Mesodermal cell (in vitro differentiated cells): ENCODE measurements around the gene H2BW2. TPM values are rescaled to one million over a fixed set of nuclear protein-coding genes. Genes with fewer than 3 reads are reported as not detected.
"Not testable (repeated sequence)": the region's sequence is repeated elsewhere in the genome, so short reads cannot be mapped to it uniquely, and the experiment has no call there.

Source experiments
- H3K27ac ChIP-seq: 2 replicates; pipeline ENCODE4 v1.7.0; 2013; ENCODE audit warnings: mild to moderate bottlenecking, low read depth, low read length, moderate library complexity; ENCODE audit not compliant: severe bottlenecking
- H3K36me3 ChIP-seq: 2 replicates; pipeline ENCODE4 v1.7.1; 2013; ENCODE audit warnings: mild to moderate bottlenecking, low read length, moderate library complexity; ENCODE audit not compliant: control insufficient read depth, insufficient read depth
- H3K4me1 ChIP-seq: one replicate; pipeline ENCODE4 v1.7.1; 2013; ENCODE audit warnings: mild to moderate bottlenecking, low read length; ENCODE audit not compliant: insufficient read depth, control insufficient read depth, poor library complexity, severe bottlenecking
- H3K4me3 ChIP-seq: 2 replicates; pipeline ENCODE4 v1.7.0; 2013; ENCODE audit warnings: low read length, control low read depth, mild to moderate bottlenecking; ENCODE audit not compliant: insufficient read depth, poor library complexity, severe bottlenecking; ENCODE audit errors: extremely low read depth
- H3K9me3 ChIP-seq: 2 replicates; pipeline ENCODE4 v1.7.1; 2013; ENCODE audit warnings: mild to moderate bottlenecking, low read length, moderate library complexity; ENCODE audit not compliant: control insufficient read depth
- WGBS, 2 experiments: methylation state at CpG; one replicate each; pipeline ENCODE4 v1.1.5; 2013; ENCODE audit warnings: missing lambda C conversion rate in 2 of 2; ENCODE audit not compliant: insufficient coverage in 2 of 2; 5-methylcytosine and 5-hydroxymethylcytosine counted together
- polyA plus RNA-seq, 2 experiments: library from polyadenylated mRNA; stranded (reverse); fragments of 50-300 nt; gene quantifications; one replicate each; pipeline ENCODE4 v1.2.3, GENCODE V29; 2013

The H2BW2 gene
- polyA plus RNA-seq (2013, experiment 1 of 2), result not detected
- polyA plus RNA-seq (2013, experiment 2 of 2), result not detected

- no peaks in the 10 kb centered on the region for H3K36me3 ChIP-seq
- no peaks in the 10 kb centered on the region for H3K9me3 ChIP-seq
- H3K4me1 ChIP-seq, result no peaks in the 10 kb centered on the region
- 95% methylated on average over 18 to 21 of the region's 39 CpGs for WGBS, 2 experiments
- no peak within 1 kb of the TSS for H3K27ac ChIP-seq
- no peak within 1 kb of the TSS for H3K4me3 ChIP-seq
Measured at GRCh38 chrX:104039689-104040505, at the start of gene H2BW2. TSS of gene H2BW2 (plus strand) at chrX:104039956. CDS start at chrX:104039995, 39 bp downstream.

GRCh38 chrX:103999234-103999633 is 40.5 kb upstream of the H2BW2 start:
- Histone ChIP-seq H3K9me3 (no peaks in the 10 kb centered on the region), H3K36me3 (no peaks in the 10 kb centered on the region)
- 60% methylated on average over 2 of the region's 5 CpGs; no CpG with 5 or more reads in 1 of the 2 experiments for WGBS, 2 experiments

GRCh38 chrX:104008831-104009230 is 30.9 kb upstream of the H2BW2 start:
- H3K4me3 ChIP-seq, result no peak overlapping the region
- H3K27ac ChIP-seq, result no peak overlapping the region
- WGBS, 2 experiments, result 69 to 75% methylated on average over 4 of the region's 5 CpGs
- no peaks in the 10 kb centered on the region for H3K36me3 ChIP-seq
- no peaks in the 10 kb centered on the region for H3K4me1 ChIP-seq
- H3K9me3 ChIP-seq, result no peaks in the 10 kb centered on the region

More at GRCh38 chrX:103999234-103999633, 40.5 kb upstream of the H2BW2 start:
- Histone ChIP-seq H3K4me3 (no peak overlapping the region), H3K27ac (no peak overlapping the region), H3K4me1 (no peaks in the 10 kb centered on the region)

GRCh38 chrX:104013158-104013557 is 26.6 kb upstream of the H2BW2 start:
- Histone ChIP-seq H3K9me3 (no peaks in the 10 kb centered on the region), H3K4me3 (no peak overlapping the region), H3K4me1 (no peaks in the 10 kb centered on the region), H3K27ac (no peak overlapping the region), H3K36me3 (no peaks in the 10 kb centered on the region)
- 92 to 93% methylated on average over 14 to 15 of the region's 24 CpGs for WGBS, 2 experiments

DNA sequence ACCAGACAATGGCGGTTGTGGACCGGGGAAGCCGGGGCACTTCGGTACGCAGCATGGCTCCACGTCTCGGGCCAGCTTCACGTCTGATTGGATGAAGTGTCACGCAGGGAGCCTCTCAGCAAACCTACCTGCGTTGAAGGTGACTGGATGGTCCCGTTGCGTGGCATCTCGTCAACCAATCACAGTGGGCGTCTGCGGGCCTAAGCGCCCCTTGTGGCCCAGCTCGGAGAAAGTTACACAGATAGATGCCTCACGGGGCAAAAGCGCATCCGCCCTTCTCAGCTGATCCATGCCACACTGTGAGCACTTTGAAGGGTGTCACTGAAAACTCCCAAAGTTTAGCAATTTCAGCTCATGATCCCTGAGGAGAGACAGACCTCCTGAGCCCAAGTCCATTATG is 26.1 kb upstream of the H2BW2 start, which contains the start of gene H2BW1:
Gene H2BW1, minus strand, starts transcription at position 103 of the 400 bp plus-strand sequence. CDS start 132 bp downstream, outside the sequence.
- no peak within 1 kb of the TSS for H3K4me3 ChIP-seq
- H3K27ac ChIP-seq, result no peak within 1 kb of the TSS
- H3K36me3 ChIP-seq, result no peaks in the 10 kb centered on the region
- WGBS, 2 experiments, result 93 to 94% methylated on average over 12 to 20 of the region's 20 CpGs
- H3K4me1 ChIP-seq, result no peaks in the 10 kb centered on the region
- H3K9me3 ChIP-seq, result no peaks in the 10 kb centered on the region

GRCh38 chrX:104015576-104015975 is 24.2 kb upstream of the H2BW2 start:
- H3K27ac ChIP-seq, H3K4me3 ChIP-seq, H3K4me1 ChIP-seq, H3K9me3 ChIP-seq, H3K36me3 ChIP-seq: not testable (repeated sequence)
- WGBS, 2 experiments, result no CpG with 5 or more reads among the region's 8 CpGs

GRCh38 chrX:104018126-104018525 is 21.6 kb upstream of the H2BW2 start:
- WGBS, 2 experiments, result 73 to 89% methylated on average over 2 to 5 of the region's 11 CpGs
- Histone ChIP-seq H3K36me3 (no peaks in the 10 kb centered on the region), H3K9me3 (no peaks in the 10 kb centered on the region), H3K4me3 (no peak overlapping the region), H3K4me1 (no peaks in the 10 kb centered on the region), H3K27ac (no peak overlapping the region)

- no peak overlapping the region for H3K27ac ChIP-seq
- WGBS, 2 experiments, result 71 to 100% methylated on average over 1 to 2 of the region's 4 CpGs
- H3K4me1 ChIP-seq, result no peaks in the 10 kb centered on the region
- no peaks in the 10 kb centered on the region for H3K9me3 ChIP-seq
- H3K36me3 ChIP-seq, result no peaks in the 10 kb centered on the region
- H3K4me3 ChIP-seq, result no peak overlapping the region
Measured at GRCh38 chrX:104041003-104041402, 1.2 kb downstream of the H2BW2 start.

GRCh38 chrX:104045642-104046041 is 5.9 kb downstream of the H2BW2 start:
- no peak overlapping the region for H3K4me3 ChIP-seq
- no peaks in the 10 kb centered on the region for H3K9me3 ChIP-seq
- WGBS, 2 experiments, result 79 to 92% methylated on average over 4 of the region's 5 CpGs
- no peaks in the 10 kb centered on the region for H3K36me3 ChIP-seq
- no peaks in the 10 kb centered on the region for H3K4me1 ChIP-seq
- no peak overlapping the region for H3K27ac ChIP-seq

- WGBS, 2 experiments, result 93 to 99% methylated on average over 8 of the region's 13 CpGs
- no peaks in the 10 kb centered on the region for H3K9me3 ChIP-seq
- no peak overlapping the region for H3K27ac ChIP-seq
- H3K36me3 ChIP-seq, result no peaks in the 10 kb centered on the region
- H3K4me3 ChIP-seq, result no peak overlapping the region
- H3K4me1 ChIP-seq, result no peaks in the 10 kb centered on the region
Measured at GRCh38 chrX:104047171-104047570, 7.4 kb downstream of the H2BW2 start.

- H3K4me1 ChIP-seq, H3K36me3 ChIP-seq, H3K27ac ChIP-seq, H3K4me3 ChIP-seq, H3K9me3 ChIP-seq: not testable (repeated sequence)
- no CpG with 5 or more reads among the region's 13 CpGs for WGBS, 2 experiments
Measured at GRCh38 chrX:104054956-104055355, 15.2 kb downstream of the H2BW2 start.
